Ectodermal cell (in vitro differentiated cells): ENCODE measurements around the gene AP1G2. TPM values are rescaled to one million over a fixed set of nuclear protein-coding genes. Genes with fewer than 3 reads are reported as not detected.

Experiments
- H3K27ac ChIP-seq: 2 replicates; pipeline ENCODE4 v1.7.0; 2013; ENCODE audit warnings: mild to moderate bottlenecking, low read depth, low read length; ENCODE audit not compliant: insufficient read depth, poor library complexity, severe bottlenecking
- H3K27me3 ChIP-seq: 2 replicates; pipeline ENCODE4 v1.7.0; 2013; ENCODE audit warnings: mild to moderate bottlenecking, low read length; ENCODE audit not compliant: insufficient read depth, control insufficient read depth, poor library complexity, severe bottlenecking
- H3K36me3 ChIP-seq: one replicate; pipeline ENCODE4 v1.7.0; 2013; ENCODE audit warnings: low read length; ENCODE audit not compliant: control insufficient read depth, insufficient read depth
- H3K4me1 ChIP-seq: one replicate; pipeline ENCODE4 v1.7.0; 2013; ENCODE audit warnings: low read length; ENCODE audit not compliant: control insufficient read depth, insufficient read depth
- H3K4me3 ChIP-seq: 2 replicates; pipeline ENCODE4 v1.7.0; 2013; ENCODE audit warnings: low read depth, low read length, control low read depth; ENCODE audit not compliant: insufficient read depth
- H3K9me3 ChIP-seq: 2 replicates; pipeline ENCODE4 v1.7.0; 2013; ENCODE audit warnings: mild to moderate bottlenecking, low read length, moderate library complexity; ENCODE audit not compliant: control insufficient read depth
- WGBS, 2 experiments: methylation state at CpG; one replicate each; pipeline ENCODE4 v1.1.7; 2013; ENCODE audit warnings: missing lambda C conversion rate in 2 of 2; 5-methylcytosine and 5-hydroxymethylcytosine counted together
- polyA plus RNA-seq, 4 experiments: library from polyadenylated mRNA; stranded (reverse); fragments of 50-300 nt; gene quantifications; one replicate each; pipeline ENCODE4 v1.2.3, GENCODE V29; 2013

Gene AP1G2, protein sequence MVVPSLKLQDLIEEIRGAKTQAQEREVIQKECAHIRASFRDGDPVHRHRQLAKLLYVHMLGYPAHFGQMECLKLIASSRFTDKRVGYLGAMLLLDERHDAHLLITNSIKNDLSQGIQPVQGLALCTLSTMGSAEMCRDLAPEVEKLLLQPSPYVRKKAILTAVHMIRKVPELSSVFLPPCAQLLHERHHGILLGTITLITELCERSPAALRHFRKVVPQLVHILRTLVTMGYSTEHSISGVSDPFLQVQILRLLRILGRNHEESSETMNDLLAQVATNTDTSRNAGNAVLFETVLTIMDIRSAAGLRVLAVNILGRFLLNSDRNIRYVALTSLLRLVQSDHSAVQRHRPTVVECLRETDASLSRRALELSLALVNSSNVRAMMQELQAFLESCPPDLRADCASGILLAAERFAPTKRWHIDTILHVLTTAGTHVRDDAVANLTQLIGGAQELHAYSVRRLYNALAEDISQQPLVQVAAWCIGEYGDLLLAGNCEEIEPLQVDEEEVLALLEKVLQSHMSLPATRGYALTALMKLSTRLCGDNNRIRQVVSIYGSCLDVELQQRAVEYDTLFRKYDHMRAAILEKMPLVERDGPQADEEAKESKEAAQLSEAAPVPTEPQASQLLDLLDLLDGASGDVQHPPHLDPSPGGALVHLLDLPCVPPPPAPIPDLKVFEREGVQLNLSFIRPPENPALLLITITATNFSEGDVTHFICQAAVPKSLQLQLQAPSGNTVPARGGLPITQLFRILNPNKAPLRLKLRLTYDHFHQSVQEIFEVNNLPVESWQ
- polyA plus RNA-seq (2013, experiment 1 of 4), result 111 TPM
- 104 TPM for polyA plus RNA-seq (2013, experiment 2 of 4)
- 84.7 TPM for polyA plus RNA-seq (2013, experiment 3 of 4)
- polyA plus RNA-seq (2013, experiment 4 of 4), result 91.5 TPM

GRCh38 chr14:23567186-23568020 lies at the start of gene AP1G2:
Gene AP1G2, minus strand, starts transcription at chr14:23567791. Its CDS starts 477 bp downstream, at chr14:23567314.
- peaks cover 29% of the 10 kb centered on the region for H3K4me1 ChIP-seq
- peak within 1 kb of the TSS; percentile 69 for H3K4me3 ChIP-seq
- 1% methylated on average over 51 to 52 of the region's 53 CpGs for WGBS, 2 experiments
- H3K27ac ChIP-seq, result peak within 1 kb of the TSS; percentile 23
- H3K27me3 ChIP-seq, result no peaks in the 10 kb centered on the region
- H3K9me3 ChIP-seq, result no peaks in the 10 kb centered on the region
- peaks cover 4% of the 10 kb centered on the region for H3K36me3 ChIP-seq

- Histone ChIP-seq H3K4me1 (no peaks in the 10 kb centered on the region), H3K27me3 (no peaks in the 10 kb centered on the region), H3K27ac (no peak overlapping the region), H3K9me3 (no peaks in the 10 kb centered on the region), H3K4me3 (no peak overlapping the region), H3K36me3 (no peaks in the 10 kb centered on the region)
- 83 to 87% methylated on average over 5 of the region's 5 CpGs for WGBS, 2 experiments
These were observed 48.3 kb upstream of the AP1G2 start for GRCh38 chr14:23615856-23616255.

GRCh38 chr14:23614395-23614828 lies 46.8 kb upstream of the AP1G2 start:
- 80 to 81% methylated on average over 2 of the region's 2 CpGs for WGBS, 2 experiments

DNA sequence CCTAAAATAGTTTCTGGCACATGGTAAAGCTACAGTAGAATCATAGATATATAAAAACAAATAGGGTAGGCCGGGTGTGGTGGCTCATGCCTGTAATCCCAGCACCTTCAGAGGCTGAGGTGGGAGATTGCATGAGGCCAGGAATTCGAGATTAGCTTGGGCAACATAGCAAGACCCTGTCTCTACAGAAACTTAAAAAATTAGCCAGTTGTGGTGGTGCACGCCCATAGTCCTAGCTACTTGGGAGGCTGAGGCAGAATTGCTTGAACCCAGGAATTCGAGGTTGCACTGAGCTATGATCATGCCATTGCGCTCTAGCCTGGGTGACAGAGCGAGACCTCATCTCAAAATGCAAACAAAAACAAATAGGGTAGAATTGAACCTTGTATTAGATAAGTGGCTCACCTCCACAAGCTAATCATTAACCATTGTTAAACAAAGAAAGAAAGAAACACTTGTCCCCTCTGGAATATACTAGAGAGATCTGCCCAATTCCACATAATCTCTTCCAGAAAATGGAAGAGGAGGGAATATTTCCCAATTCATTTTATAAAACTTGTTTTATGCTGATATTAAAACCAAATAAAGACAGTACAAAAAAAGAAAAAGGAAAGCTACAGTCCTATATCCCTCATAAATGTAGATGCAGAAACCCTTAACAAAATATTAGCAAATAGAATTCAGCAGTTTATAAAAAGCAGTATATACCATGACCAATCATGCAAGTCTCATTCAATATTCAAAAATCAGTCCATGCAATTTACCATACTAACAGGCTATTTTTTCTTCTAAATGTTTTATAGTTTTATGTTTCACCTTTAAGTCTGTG lies 45.9 kb upstream of the AP1G2 start:
- WGBS, 2 experiments, result 85 to 89% methylated on average over 5 of the region's 6 CpGs
- no peaks in the 10 kb centered on the region for H3K36me3 ChIP-seq
- no peak overlapping the region for H3K4me3 ChIP-seq
- H3K27ac ChIP-seq, result no peak overlapping the region
- H3K9me3 ChIP-seq, result no peaks in the 10 kb centered on the region
- no peaks in the 10 kb centered on the region for H3K4me1 ChIP-seq
- H3K27me3 ChIP-seq, result no peaks in the 10 kb centered on the region

More at GRCh38 chr14:23614395-23614828, 46.8 kb upstream of the AP1G2 start:
- Histone ChIP-seq H3K36me3 (no peaks in the 10 kb centered on the region), H3K4me1 (no peaks in the 10 kb centered on the region), H3K9me3 (no peaks in the 10 kb centered on the region), H3K27me3 (no peaks in the 10 kb centered on the region), H3K4me3 (no peak overlapping the region), H3K27ac (no peak overlapping the region)

- Histone ChIP-seq H3K4me1 (no peaks in the 10 kb centered on the region), H3K27me3 (no peaks in the 10 kb centered on the region), H3K27ac (no peak overlapping the region), H3K4me3 (no peak overlapping the region), H3K9me3 (no peaks in the 10 kb centered on the region), H3K36me3 (no peaks in the 10 kb centered on the region)
- WGBS, 2 experiments, result 94 to 100% methylated on average over 1 of the region's 1 CpG
These were observed 45.2 kb upstream of the AP1G2 start for GRCh38 chr14:23612802-23613201.

- Histone ChIP-seq H3K9me3 (no peaks in the 10 kb centered on the region), H3K36me3 (no peaks in the 10 kb centered on the region), H3K4me1 (no peaks in the 10 kb centered on the region), H3K4me3 (no peak overlapping the region), H3K27ac (no peak overlapping the region), H3K27me3 (no peaks in the 10 kb centered on the region)
- 76 to 77% methylated on average over 4 of the region's 4 CpGs for WGBS, 2 experiments
These were observed 44.8 kb upstream of the AP1G2 start for GRCh38 chr14:23612354-23612732.

GRCh38 chr14:23610815-23611289 lies 43.3 kb upstream of the AP1G2 start:
- no peaks in the 10 kb centered on the region for H3K4me1 ChIP-seq
- H3K4me3 ChIP-seq, result no peak overlapping the region
- H3K27ac ChIP-seq, result no peak overlapping the region
- H3K9me3 ChIP-seq, result no peaks in the 10 kb centered on the region
- no peaks in the 10 kb centered on the region for H3K27me3 ChIP-seq
- no peaks in the 10 kb centered on the region for H3K36me3 ChIP-seq
- WGBS, 2 experiments, result 62 to 66% methylated on average over 4 of the region's 4 CpGs

DNA sequence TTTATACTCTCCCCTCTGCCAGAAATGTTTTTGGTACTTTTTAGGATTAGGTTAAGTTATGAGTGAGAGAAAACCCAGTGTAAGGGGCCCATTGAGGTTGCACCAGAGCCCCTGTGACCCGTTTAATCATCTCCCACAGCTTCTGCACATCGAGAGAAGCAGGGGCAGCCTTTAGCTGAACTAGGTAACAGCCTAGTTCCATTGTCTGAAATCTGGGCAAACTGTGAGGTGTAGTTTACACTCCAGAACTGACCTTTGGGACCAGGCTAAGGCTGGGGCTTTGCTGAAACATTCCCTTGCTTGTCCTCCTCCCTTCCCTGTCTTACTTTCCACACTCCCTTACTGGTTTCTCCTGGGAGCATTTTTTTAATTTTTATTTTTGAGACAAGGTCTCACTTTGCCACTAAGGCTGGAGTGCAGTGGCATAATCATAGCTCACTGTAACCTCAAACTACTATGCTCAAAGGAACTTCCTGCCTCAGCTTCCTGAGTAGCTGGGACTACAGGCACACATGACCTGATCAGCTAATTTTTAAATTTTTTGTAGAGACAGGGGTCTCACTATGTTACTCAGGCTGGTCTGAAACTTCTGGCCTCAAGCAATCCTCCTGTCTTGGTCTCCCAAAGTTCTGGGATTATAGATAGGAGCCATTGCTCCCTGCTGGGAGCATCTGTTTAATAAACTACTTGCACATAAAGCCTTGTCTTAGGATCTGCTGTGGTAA lies 42.7 kb upstream of the AP1G2 start:
- H3K9me3 ChIP-seq, result no peaks in the 10 kb centered on the region
- no peaks in the 10 kb centered on the region for H3K36me3 ChIP-seq
- H3K27ac ChIP-seq, result no peak overlapping the region
- no peak overlapping the region for H3K4me3 ChIP-seq
- no peaks in the 10 kb centered on the region for H3K4me1 ChIP-seq
- WGBS, 2 experiments, result 70 to 76% methylated on average over 2 of the region's 2 CpGs
- H3K27me3 ChIP-seq, result no peaks in the 10 kb centered on the region
